22Rv1 (cell line): ENCODE results near the gene PRKD1.

ENCODE experiments used
- CTCF ChIP-seq: fragments of 450-650 bp; IDR thresholded peaks from 2 replicates; pipeline ENCODE4 v1.5.1; 2017; ENCODE audit warnings: mild to moderate bottlenecking
- ZFX ChIP-seq: fragments of 450-650 bp; IDR thresholded peaks from 2 replicates; pipeline ENCODE4 v1.6.1; 2017; ENCODE audit warnings: antibody characterized with exemption, borderline replicate concordance

GRCh38 chr14:29569194-29569593 lies 358.5 kb downstream of the PRKD1 start:
- no peak for TF ChIP-seq CTCF
- no peak for TF ChIP-seq ZFX
